HepG2 (cell line): Measurements from ENCODE around the gene ARHGAP35. TPM values are rescaled to one million over a fixed set of nuclear protein-coding genes. Genes with fewer than 3 reads are reported as not detected.
A peak's percentile ranks its signal among the peaks of the same experiment; 100 is the strongest.

Experiments
- AFF4 ChIP-seq: sonication (generic); formaldehyde crosslinking; IDR thresholded peaks from 2 replicates; pipeline ENCODE4 v1.4.0; 2020; ENCODE audit warnings: missing genetic modification reagents
- CREM ChIP-seq, 2 experiments: sonication (generic) in 1 of 2; formaldehyde crosslinking in 1 of 2; IDR thresholded peaks; 2 replicates each; pipeline versions ENCODE4 v1.4.0 to v1.6.1; 2016 to 2020; ENCODE audit warnings: antibody characterized with exemption in 1 of 2, mild to moderate bottlenecking in 1 of 2, missing genetic modification reagents in 1 of 2
- FOXK1 ChIP-seq: sonication (generic); formaldehyde crosslinking; IDR thresholded peaks from 2 replicates; pipeline ENCODE4 v1.4.0; 2020; ENCODE audit warnings: low read depth, missing genetic modification reagents, borderline replicate concordance
- MTA3 ChIP-seq: sonication (generic); formaldehyde crosslinking; IDR thresholded peaks from 2 replicates; pipeline ENCODE4 v1.4.0; 2020; ENCODE audit warnings: missing genetic modification reagents
- NPAS2 ChIP-seq: sonication (generic); formaldehyde crosslinking; IDR thresholded peaks from 2 replicates; pipeline ENCODE4 v1.8.0; 2022; ENCODE audit warnings: mild to moderate bottlenecking, missing genetic modification reagents, borderline replicate concordance
- POLR2A ChIP-seq, 2 experiments: IDR thresholded peaks; 2 replicates each; pipeline ENCODE4 v1.6.1; 2011; ENCODE audit warnings: low read depth in 2 of 2, low read length in 2 of 2, mild to moderate bottlenecking in 1 of 2, moderate library complexity in 1 of 2; ENCODE audit not compliant: insufficient read depth in 1 of 2
- RAD51 ChIP-seq: fragments of 450-650 bp; IDR thresholded peaks from 2 replicates; pipeline ENCODE4 v1.6.1; 2016; ENCODE audit warnings: borderline replicate concordance
- RNF219 ChIP-seq: sonication (generic); formaldehyde crosslinking; IDR thresholded peaks from 2 replicates; pipeline ENCODE4 v1.5.0; 2020; ENCODE audit warnings: mild to moderate bottlenecking, missing genetic modification reagents
- SNAPC2 ChIP-seq: sonication (generic); formaldehyde crosslinking; IDR thresholded peaks from 2 replicates; pipeline ENCODE4 v1.8.1; 2022; ENCODE audit warnings: mild to moderate bottlenecking, missing genetic modification reagents
- SP1 ChIP-seq, 2 experiments: fragments of 450-650 bp in 1 of 2; sonication (generic) in 1 of 2; formaldehyde crosslinking in 1 of 2; IDR thresholded peaks; 2 replicates each; pipeline versions ENCODE4 v1.4.0 to v1.6.1; 2016 to 2020; ENCODE audit warnings: missing genetic modification reagents in 1 of 2
- TAF1 ChIP-seq: sonication (generic); formaldehyde crosslinking; IDR thresholded peaks from 2 replicates; pipeline ENCODE4 v1.4.0; 2020; ENCODE audit warnings: missing genetic modification reagents
- TBP ChIP-seq: sonication (generic); formaldehyde crosslinking; IDR thresholded peaks from 2 replicates; pipeline ENCODE4 v1.5.0; 2020; ENCODE audit warnings: missing genetic modification reagents
- U2AF2 ChIP-seq: fragments of 200-400 bp; formaldehyde crosslinking; IDR thresholded peaks from 2 replicates; pipeline ENCODE4 v1.6.1; 2017; ENCODE audit warnings: low read depth, mild to moderate bottlenecking, low read length
- ZNF331 ChIP-seq: sonication (generic); formaldehyde crosslinking; IDR thresholded peaks from 2 replicates; pipeline ENCODE4 v1.4.0; 2020; ENCODE audit warnings: missing genetic modification reagents
- ZSCAN29 ChIP-seq: sonication (generic); formaldehyde crosslinking; conservative IDR thresholded peaks from 2 replicates; pipeline ENCODE4 v1.4.0; 2020; ENCODE audit warnings: mild to moderate bottlenecking, missing genetic modification reagents
- polyA plus RNA-seq, 8 experiments: library from polyadenylated mRNA; depleted of rRNA in 3 of 8; stranded (reverse) in 7 of 8; unstranded in 1 of 8; fragments of >200 nt; fragmentation: Illumina TruSeq in 4 of 8; extraction: Trizol in 4 of 8; gene quantifications; 2 replicates each; pipeline versions ENCODE4 v1.2.1 to v1.2.3, GENCODE V29; 2011 to 2016; ENCODE audit warnings: low read depth in 4 of 8, missing spikeins in 1 of 8, mixed read lengths in 1 of 8; ENCODE audit not compliant: insufficient read depth in 1 of 8
- total RNA-seq, 5 experiments: library from RNA; depleted of rRNA; stranded (reverse); fragments of >200 nt; fragmentation: Illumina TruSeq; extraction: Trizol; gene quantifications; 2 replicates each; pipeline ENCODE4 v1.2.3, GENCODE V29; 2016; ENCODE audit warnings: low read depth in 1 of 5
- TF ChIP-seq, protein P1 (sequence below): sonication (generic); formaldehyde crosslinking; IDR thresholded peaks from 2 replicates; pipeline ENCODE4 v1.4.0; 2020; ENCODE audit warnings: missing genetic modification reagents, mild to moderate bottlenecking, borderline replicate concordance
- TF ChIP-seq, protein P2 (sequence below): sonication (generic); formaldehyde crosslinking; IDR thresholded peaks from 2 replicates; pipeline ENCODE4 v1.4.0; 2020; ENCODE audit warnings: missing genetic modification reagents

ARHGAP35 gene
- total and polyA plus RNA-seq, 2 of the 13 experiments (the other 11 are each of a cell fraction or from before 2014, with no cell fraction given) = 30.1 to 30.2 TPM

DNA sequence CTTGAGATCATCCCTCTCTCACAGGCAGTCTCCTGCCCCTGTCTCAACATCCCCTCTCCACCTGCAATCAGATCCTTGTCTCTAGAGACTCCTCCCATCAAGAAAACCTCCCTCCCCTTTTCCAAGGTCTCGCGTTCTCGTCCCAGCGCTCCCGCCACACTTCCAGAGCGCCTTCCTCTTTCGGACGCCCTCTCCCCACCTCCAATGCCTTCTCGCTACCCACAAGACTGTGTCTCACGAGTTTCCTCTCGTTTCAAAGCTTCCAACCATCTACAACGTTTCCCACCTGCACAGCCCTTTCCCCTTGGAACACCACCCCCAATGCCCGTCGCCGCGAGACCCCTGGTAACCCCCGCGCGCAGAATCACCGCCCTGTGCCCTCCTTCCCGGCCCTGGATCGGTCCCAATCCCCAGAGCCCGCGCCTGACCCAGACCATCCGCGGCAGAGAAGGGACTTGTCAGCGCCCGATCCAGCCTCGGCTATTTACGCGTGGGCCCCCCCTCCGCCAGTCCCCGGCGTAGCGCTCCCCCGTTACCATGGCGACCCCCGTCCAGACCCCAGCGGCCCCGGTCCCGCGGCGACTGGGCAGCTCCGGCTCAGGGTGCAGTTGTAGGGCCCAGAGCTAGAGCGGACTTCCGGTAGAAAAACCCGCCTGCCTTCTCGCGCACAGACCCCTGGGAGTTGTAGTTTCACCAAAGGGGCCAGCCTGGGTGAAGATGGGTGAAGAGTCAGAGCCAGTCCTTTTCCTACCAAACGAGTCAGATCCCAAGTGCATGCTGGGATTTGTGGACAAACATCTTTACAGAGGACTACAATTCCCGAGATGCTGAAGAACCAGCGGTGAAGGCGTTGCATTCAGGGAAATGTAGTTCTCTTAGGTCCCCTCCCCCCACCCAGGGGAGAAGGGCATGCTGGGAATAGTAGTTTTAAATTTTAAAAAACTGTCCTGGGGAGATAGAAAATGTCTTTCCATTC, 10.3 kb upstream of the ARHGAP35 start, which contains the start of gene AP2S1 (continued):
- TF ChIP-seq RAD51 = no peak
- TF ChIP-seq TAF1 (CRISPR knock-in tag) = peak; percentile 68
- TF ChIP-seq, protein P1, sequence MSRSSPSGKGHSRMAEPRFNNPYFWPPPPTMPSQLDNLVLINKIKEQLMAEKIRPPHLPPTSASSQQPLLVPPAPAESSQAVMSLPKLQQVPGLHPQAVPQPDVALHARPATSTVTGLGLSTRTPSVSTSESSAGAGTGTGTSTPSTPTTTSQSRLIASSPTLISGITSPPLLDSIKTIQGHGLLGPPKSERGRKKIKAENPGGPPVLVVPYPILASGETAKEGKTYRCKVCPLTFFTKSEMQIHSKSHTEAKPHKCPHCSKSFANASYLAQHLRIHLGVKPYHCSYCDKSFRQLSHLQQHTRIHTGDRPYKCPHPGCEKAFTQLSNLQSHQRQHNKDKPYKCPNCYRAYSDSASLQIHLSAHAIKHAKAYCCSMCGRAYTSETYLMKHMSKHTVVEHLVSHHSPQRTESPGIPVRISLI = peak; percentile 25; the same call in 1 of the 2 replicates
- TF ChIP-seq AFF4 (CRISPR knock-in tag) = peak; percentile 57; the same call in 1 of the 2 replicates
- TF ChIP-seq RNF219 (CRISPR knock-in tag) = no peak
- TF ChIP-seq FOXK1 (CRISPR knock-in tag) = peak; percentile 82; the same call in 1 of the 2 replicates
- peak; percentile 72 to 77 for TF ChIP-seq POLR2A (IDR thresholded peaks at IDR 0.05; ENCODE audit: insufficient read depth in 1 of 2, low read depth in 2 of 2, low read length in 2 of 2)
- TF ChIP-seq, protein P2, sequence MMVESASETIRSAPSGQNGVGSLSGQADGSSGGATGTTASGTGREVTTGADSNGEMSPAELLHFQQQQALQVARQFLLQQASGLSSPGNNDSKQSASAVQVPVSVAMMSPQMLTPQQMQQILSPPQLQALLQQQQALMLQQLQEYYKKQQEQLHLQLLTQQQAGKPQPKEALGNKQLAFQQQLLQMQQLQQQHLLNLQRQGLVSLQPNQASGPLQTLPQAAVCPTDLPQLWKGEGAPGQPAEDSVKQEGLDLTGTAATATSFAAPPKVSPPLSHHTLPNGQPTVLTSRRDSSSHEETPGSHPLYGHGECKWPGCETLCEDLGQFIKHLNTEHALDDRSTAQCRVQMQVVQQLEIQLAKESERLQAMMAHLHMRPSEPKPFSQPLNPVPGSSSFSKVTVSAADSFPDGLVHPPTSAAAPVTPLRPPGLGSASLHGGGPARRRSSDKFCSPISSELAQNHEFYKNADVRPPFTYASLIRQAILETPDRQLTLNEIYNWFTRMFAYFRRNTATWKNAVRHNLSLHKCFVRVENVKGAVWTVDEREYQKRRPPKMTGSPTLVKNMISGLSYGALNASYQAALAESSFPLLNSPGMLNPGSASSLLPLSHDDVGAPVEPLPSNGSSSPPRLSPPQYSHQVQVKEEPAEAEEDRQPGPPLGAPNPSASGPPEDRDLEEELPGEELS (CRISPR knock-in tag) = peak; percentile 38; the same call in 1 of the 2 replicates
- peak; percentile 100 for TF ChIP-seq CREM (IDR thresholded peaks at IDR 0.05)
- TF ChIP-seq CREM (CRISPR knock-in tag; IDR thresholded peaks at IDR 0.05) = no peak
- TF ChIP-seq ZNF331 = no peak
- TF ChIP-seq SP1 (IDR thresholded peaks at IDR 0.05) = no peak
- TF ChIP-seq SP1 (CRISPR knock-in tag; IDR thresholded peaks at IDR 0.05) = peak; percentile 33
- peak; percentile 84; the same call in 1 of the 2 replicates for TF ChIP-seq ZSCAN29 (CRISPR knock-in tag)
- no peak for TF ChIP-seq NPAS2 (CRISPR knock-in tag)
- TF ChIP-seq U2AF2 = no peak
- TF ChIP-seq SNAPC2 = no peak
- peak; percentile 78; the same call in 1 of the 2 replicates for TF ChIP-seq TBP
- TF ChIP-seq MTA3 (CRISPR knock-in tag) = no peak
